Adrenal gland (tissue), 5 donors: ENCODE measurements around the gene CD81.

Experiments
- CTCF ChIP-seq, 6 experiments: fragments of 450-650 bp in 4 of 6; fragments of 200-600 bp in 2 of 6; sonication (generic) in 1 of 6; IDR thresholded peaks; 1 replicate in 5 of 6; 2 replicates in 1 of 6; pipeline versions ENCODE4 v1.5.1 to v1.8.0; 2016 to 2021; ENCODE audit warnings: antibody characterized with exemption in 6 of 6, mild to moderate bottlenecking in 2 of 6, moderate library complexity in 1 of 6
- POLR2A ChIP-seq, 2 donors: fragments of 450-650 bp; IDR thresholded peaks; one replicate each; pipeline ENCODE4 v1.6.1; 2017; ENCODE audit warnings: antibody characterized with exemption in 2 of 2, mild to moderate bottlenecking in 2 of 2, moderate library complexity in 1 of 2
- donor health status: DM: no; HTN: no; CAD: no.

- peak; percentile 83 to 96 (median 92) for TF ChIP-seq CTCF (IDR thresholded peaks at IDR 0.05)
- no peak for TF ChIP-seq POLR2A (IDR thresholded peaks at IDR 0.05)
Observed at GRCh38 chr11:2420502-2421225, 43.6 kb downstream of the CD81 start.
